ENCODE results near the gene GREM1.

DNA sequence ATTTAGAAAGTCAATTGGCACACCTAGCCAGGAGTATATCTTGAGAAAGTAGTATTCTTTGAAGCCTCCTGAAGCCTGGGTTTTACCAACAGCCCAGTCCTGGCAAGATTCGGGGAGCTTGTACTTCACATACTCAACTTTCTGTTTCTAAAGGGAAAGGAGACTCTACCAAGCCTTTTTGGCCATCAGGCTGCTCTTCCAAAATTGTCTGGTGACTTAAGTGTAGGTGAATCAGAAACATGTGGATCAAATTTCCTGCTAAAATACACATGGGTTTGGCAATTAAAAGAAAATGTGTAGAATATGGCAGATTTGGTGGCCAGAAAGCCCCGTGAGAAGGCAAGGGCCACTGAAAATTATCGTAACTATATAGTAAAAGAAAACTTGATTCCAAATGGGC, 15.9 kb upstream of the GREM1 start:
- no peak for TF ChIP-seq CHD1 (IDR thresholded peaks at IDR 0.05; ENCODE audit: low read depth, low read length)
- TF ChIP-seq SUZ12 (IDR thresholded peaks at IDR 0.05; ENCODE audit: low read length): no peak
- TF ChIP-seq CTCF (IDR thresholded peaks at IDR 0.05; ENCODE audit: control extremely low read depth in 1 of 3, insufficient read depth in 1 of 3, low read depth in 1 of 3, low read length in 3 of 3): no peak
- TF ChIP-seq POLR2A (IDR thresholded peaks at IDR 0.05; ENCODE audit: control extremely low read depth in 1 of 2, low read depth in 2 of 2, low read length in 2 of 2): no peak
- TF ChIP-seq EZH2 (IDR thresholded peaks at IDR 0.05; ENCODE audit: low read depth, low read length, severe bottlenecking): no peak

Measured in H1 (cell line).